Mucosa of descending colon (tissue), 3 donors: ENCODE data around the gene AVL9. TPM values are rescaled to one million over a fixed set of nuclear protein-coding genes. Genes with fewer than 3 reads are reported as not detected.

Experiments
- ATAC-seq: fragments of 200-7000 bp; cut with Tn5 transposase; one replicate; pipeline ENCODE4 v1.9.1; 2020; ENCODE audit warnings: mild to moderate bottlenecking, moderate library complexity
- DNase-seq, 3 donors: peaks; one replicate each; pipeline ENCODE4 v3.0.0-alpha.2; 2020
- H3K36me3 ChIP-seq: fragments of 200-600 bp; one replicate; pipeline ENCODE4 v1.8.0; 2021; ENCODE audit warnings: low read depth, mild to moderate bottlenecking
- H3K4me1 ChIP-seq: fragments of 200-600 bp; one replicate; pipeline ENCODE4 v1.8.0; 2021; ENCODE audit warnings: low read depth, mild to moderate bottlenecking
- H3K4me3 ChIP-seq: fragments of 200-600 bp; one replicate; pipeline ENCODE4 v1.8.0; 2021; ENCODE audit warnings: mild to moderate bottlenecking
- H3K9me3 ChIP-seq: fragments of 200-600 bp; one replicate; pipeline ENCODE4 v1.8.0; 2021; ENCODE audit warnings: mild to moderate bottlenecking
- intact Hi-C, 2 donors: fragments of 100-400 bp; cut with DNase I in 1 of 2; cut with micrococcal nuclease in 1 of 2; formaldehyde crosslinking; loops; one replicate each; pipeline versions ENCODE4 v1.11.0 to v1.11.1; 2022; cut with DNase I, micrococcal nuclease
- long read RNA-seq, 2 donors: library from polyadenylated mRNA; unstranded; transcript quantifications; one replicate each; pipeline ENCODE4 v2.0.0, GENCODE V29; 2019 to 2021
- total RNA-seq, 3 donors: library from RNA; stranded (reverse); fragmentation: NEBNext Ultra II Directional in 2 of 3; extraction: Animal tissue kit (Norgen Biotek cat#: 25700) in 2 of 3; gene quantifications; one replicate each; pipeline versions ENCODE4 v1.2.1 to v1.2.4, GENCODE V29; 2021 to 2023
- TF ChIP-seq, protein P1 (sequence below): fragments of 200-600 bp; IDR thresholded peaks from one replicate; pipeline ENCODE4 v1.8.0; 2022; ENCODE audit warnings: antibody characterized with exemption, mild to moderate bottlenecking
- donor health status: DM: no; HTN: no; CAD: no; lungs with moderate emphysema.
- donor health status: DM: no; HTN: no; CAD: no.
- donor health status: DM: no; HTN: yes; CAD: no.

Gene AVL9
- total RNA-seq = 10 to 100 TPM; 56.7 to 81.2 (median 74.5) TPM
- long read RNA-seq, donor 1, full-length matches to known transcripts = 3 of 13 reads
- long read RNA-seq, donor 1, partial matches to known transcripts = 1 of 13 reads
- long read RNA-seq, donor 1, other reads (novel, unspliced or antisense) = 9 of 13 reads
- long read RNA-seq, donor 2, full-length matches to known transcripts = 3 of 8 reads
- long read RNA-seq, donor 2, partial matches to known transcripts = 0 of 8 reads
- long read RNA-seq, donor 2, other reads (novel, unspliced or antisense) = 5 of 8 reads

DNA sequence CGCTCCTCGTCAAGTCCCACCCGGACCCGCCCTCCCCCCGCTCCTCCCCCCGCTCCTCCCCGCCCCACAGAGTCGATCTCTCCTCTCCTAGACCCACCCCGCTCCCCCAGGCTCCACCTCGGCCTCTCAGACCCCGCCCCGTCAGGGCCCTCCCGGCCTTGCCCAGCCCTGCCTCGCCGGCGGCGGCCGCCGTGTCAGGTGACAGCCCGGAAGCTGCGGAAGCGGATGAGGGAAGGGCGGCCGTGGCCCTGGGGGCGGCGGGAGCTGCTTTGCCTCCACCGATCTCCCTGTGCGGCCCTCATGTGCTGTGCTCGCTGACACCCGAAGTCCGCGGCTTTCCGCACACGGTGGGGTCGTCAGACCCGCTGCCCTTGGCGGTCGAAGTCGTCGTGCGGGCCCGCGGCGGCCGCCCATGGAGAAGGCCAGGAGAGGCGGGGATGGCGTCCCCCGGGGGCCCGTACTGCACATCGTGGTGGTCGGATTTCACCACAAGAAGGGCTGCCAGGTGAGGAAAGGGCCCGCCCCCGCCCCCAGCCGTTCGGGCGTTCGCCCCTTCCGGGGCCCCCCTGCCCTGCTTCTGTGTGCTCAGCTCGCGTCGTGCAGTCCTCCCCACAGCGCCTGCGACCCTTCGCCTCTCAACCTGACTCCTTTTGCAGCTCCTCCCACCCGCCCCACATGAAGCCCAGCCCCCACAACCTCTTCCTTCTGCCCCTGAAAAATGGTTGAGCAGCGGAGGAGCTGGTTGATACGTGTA, at the start of gene AVL9:
AVL9 (plus strand) TSS at position 192 of the 754 bp plus-strand sequence; CDS start at position 413, 221 bp downstream.
- TF ChIP-seq, protein P1, sequence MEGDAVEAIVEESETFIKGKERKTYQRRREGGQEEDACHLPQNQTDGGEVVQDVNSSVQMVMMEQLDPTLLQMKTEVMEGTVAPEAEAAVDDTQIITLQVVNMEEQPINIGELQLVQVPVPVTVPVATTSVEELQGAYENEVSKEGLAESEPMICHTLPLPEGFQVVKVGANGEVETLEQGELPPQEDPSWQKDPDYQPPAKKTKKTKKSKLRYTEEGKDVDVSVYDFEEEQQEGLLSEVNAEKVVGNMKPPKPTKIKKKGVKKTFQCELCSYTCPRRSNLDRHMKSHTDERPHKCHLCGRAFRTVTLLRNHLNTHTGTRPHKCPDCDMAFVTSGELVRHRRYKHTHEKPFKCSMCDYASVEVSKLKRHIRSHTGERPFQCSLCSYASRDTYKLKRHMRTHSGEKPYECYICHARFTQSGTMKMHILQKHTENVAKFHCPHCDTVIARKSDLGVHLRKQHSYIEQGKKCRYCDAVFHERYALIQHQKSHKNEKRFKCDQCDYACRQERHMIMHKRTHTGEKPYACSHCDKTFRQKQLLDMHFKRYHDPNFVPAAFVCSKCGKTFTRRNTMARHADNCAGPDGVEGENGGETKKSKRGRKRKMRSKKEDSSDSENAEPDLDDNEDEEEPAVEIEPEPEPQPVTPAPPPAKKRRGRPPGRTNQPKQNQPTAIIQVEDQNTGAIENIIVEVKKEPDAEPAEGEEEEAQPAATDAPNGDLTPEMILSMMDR = no peak
- intact Hi-C loops = no loop called here
- DNase-seq = peak; percentile 98 to 100 (median 100)

DNA sequence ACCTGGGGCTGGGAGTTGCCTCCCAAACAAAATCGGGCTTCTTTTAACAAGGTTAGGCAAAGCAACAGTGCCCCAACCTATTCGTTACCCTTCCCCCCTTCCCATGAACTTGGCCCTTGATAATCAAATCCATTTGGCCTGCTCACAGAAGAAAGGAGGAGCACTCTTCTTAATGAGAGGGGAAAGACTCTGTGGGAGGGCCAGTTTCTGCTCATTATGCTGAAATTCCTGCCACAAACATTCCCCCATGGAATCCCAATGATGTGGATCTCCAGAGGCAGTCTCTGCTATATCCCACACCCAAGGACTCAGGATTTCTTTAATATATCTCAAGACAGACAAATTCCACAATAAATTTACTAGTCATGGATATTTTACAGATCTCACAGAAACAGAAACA, 48.1 kb upstream of the AVL9 start:
- Histone ChIP-seq H3K9me3 (no peaks in the 10 kb centered on the region), H3K4me3 (no peak overlapping the region), H3K4me1 (no peaks in the 10 kb centered on the region), H3K36me3 (no peaks in the 10 kb centered on the region)
- DNase-seq (no peak), ATAC-seq (no peak)
- intact Hi-C loops = no loop called here
- TF ChIP-seq, protein P1 = no peak

More for the DNA sequence above, at the start of gene AVL9:
- H3K4me3 ChIP-seq = peak within 1 kb of the TSS; percentile 84
- no peaks in the 10 kb centered on the region for H3K36me3 ChIP-seq
- peak; percentile 96 for ATAC-seq
- no peaks in the 10 kb centered on the region for H3K9me3 ChIP-seq
- H3K4me1 ChIP-seq = peaks cover 18% of the 10 kb centered on the region

DNA sequence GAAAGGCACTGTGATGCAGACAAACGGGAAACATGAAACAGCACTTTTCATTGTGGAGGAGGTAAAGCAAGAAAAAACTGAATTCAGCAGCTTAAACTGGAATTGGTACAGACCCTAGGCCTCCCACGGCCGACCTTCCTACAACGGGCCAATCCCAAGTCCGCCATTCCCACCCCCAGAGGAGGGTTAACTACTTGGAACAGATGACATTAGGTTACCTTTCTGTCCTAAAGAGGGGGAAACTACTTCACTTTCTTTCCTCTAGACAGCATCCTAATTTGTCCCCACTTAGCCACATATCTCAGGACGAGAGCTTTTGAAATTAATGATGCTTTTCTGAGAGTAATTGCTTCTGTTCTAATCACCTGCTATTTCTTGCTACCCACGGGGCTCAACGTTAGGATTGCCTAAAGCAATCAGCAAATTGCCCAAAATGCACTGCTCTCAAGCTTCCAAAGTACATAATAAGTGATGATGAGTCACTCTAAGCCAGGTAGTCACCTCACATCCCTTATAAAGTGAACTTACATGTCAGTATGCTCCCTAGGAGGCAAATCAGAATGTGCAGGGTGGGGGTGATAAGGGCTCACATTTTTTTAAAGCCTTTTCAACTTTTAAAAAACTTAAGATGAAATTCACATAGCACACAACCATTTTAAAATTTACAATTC, 41.8 kb upstream of the AVL9 start:
- TF ChIP-seq, protein P1 = no peak
- no peaks in the 10 kb centered on the region for H3K9me3 ChIP-seq
- no peaks in the 10 kb centered on the region for H3K36me3 ChIP-seq
- intact Hi-C loops = no loop called here
- H3K4me1 ChIP-seq = no peaks in the 10 kb centered on the region
- ATAC-seq = no peak
- no peak overlapping the region for H3K4me3 ChIP-seq
- no peak for DNase-seq

DNA sequence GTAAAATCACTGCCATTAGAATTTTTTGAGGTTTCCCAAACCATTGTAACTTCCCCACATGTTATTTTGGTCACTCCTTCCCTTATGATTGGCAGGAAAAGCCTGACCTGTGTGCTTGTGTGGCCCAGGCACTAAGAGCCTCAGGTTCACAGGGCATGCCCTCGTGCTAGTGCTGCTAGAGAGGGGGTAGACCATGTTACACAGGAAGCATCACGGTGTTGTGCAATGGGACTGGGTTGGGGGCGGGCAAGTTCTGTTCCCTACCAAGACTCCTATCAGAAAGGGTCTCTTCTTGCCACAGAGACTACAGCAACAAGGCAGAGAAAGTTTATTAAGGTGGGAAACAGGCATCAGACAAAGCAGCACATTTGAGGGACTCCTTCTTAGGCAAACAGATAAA, 37.3 kb upstream of the AVL9 start:
- Histone ChIP-seq H3K9me3 (no peaks in the 10 kb centered on the region), H3K4me1 (no peaks in the 10 kb centered on the region), H3K36me3 (no peaks in the 10 kb centered on the region), H3K4me3 (no peak overlapping the region)
- ATAC-seq = no peak
- no peak for DNase-seq
- intact Hi-C loops = no loop called here
- TF ChIP-seq, protein P1 = no peak

DNA sequence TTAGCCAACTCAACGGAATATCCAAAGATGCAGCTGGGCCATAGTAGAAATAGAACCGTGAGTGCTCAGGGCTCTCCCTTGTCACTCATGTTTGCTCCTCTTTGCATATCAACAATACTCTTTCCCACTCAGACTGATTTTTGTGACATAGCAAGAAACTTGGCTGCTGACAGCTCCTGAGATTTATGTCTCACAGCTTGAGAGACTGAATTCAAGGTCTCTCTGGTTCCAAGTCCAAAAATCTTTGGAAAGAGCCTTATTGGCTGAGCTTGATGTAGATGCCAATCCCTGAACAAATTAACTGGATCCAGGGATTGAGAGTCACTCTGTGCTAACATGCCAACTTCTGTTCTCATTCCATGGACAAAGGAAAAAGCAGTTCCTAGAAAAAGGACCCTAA, 35.5 kb upstream of the AVL9 start:
- H3K4me1 ChIP-seq = no peaks in the 10 kb centered on the region
- no peak for DNase-seq
- H3K9me3 ChIP-seq = no peaks in the 10 kb centered on the region
- no peaks in the 10 kb centered on the region for H3K36me3 ChIP-seq
- intact Hi-C loops = no loop called here
- no peak overlapping the region for H3K4me3 ChIP-seq
- no peak for ATAC-seq
- TF ChIP-seq, protein P1 = no peak
